Parathyroid adenoma (tissue), 2 donors: ENCODE measurements around the gene LCT.

Experiments
- H2AFZ ChIP-seq: fragments of 300-600 bp; sonication (generic); one replicate; pipeline ENCODE4 v1.7.0; 2017; ENCODE audit warnings: antibody characterized with exemption, mild to moderate bottlenecking
- H3K27ac ChIP-seq: fragments of 300-600 bp; sonication (generic); one replicate; pipeline ENCODE4 v1.7.0; 2017
- H3K27me3 ChIP-seq: fragments of 300-600 bp; sonication (generic); one replicate; pipeline ENCODE4 v1.7.0; 2017; ENCODE audit warnings: low read length; ENCODE audit not compliant: control insufficient read depth, insufficient read depth
- H3K36me3 ChIP-seq: fragments of 300-600 bp; sonication (generic); one replicate; pipeline ENCODE4 v1.7.0; 2017; ENCODE audit warnings: low read length; ENCODE audit not compliant: control insufficient read depth, insufficient read depth
- H3K4me1 ChIP-seq: fragments of 300-600 bp; sonication (generic); one replicate; pipeline ENCODE4 v1.7.0; 2017; ENCODE audit warnings: control low read depth
- H3K4me2 ChIP-seq: fragments of 300-600 bp; sonication (generic); one replicate; pipeline ENCODE4 v1.7.0; 2017; ENCODE audit warnings: low read length
- H3K4me3 ChIP-seq: fragments of 300-600 bp; sonication (generic); one replicate; pipeline ENCODE4 v1.7.0; 2017; ENCODE audit warnings: low read depth, low read length
- H3K79me2 ChIP-seq: fragments of 300-600 bp; sonication (generic); one replicate; pipeline ENCODE4 v1.7.0; 2017; ENCODE audit warnings: control low read depth
- H3K9ac ChIP-seq: fragments of 300-600 bp; sonication (generic); one replicate; pipeline ENCODE4 v1.7.0; 2017; ENCODE audit warnings: mild to moderate bottlenecking
- H3K9me3 ChIP-seq: fragments of 300-600 bp; sonication (generic); one replicate; pipeline ENCODE4 v1.7.0; 2017; ENCODE audit warnings: low read length; ENCODE audit not compliant: control insufficient read depth
- TF ChIP-seq, protein P1 (sequence below): fragments of 300-600 bp; sonication (generic); IDR thresholded peaks from one replicate; pipeline ENCODE4 v1.7.0; 2017; ENCODE audit warnings: antibody characterized with exemption, mild to moderate bottlenecking
- donor health status: primary hyperparathyroidism.

The LCT gene

GRCh38 chr2:135838502-135838901 lies 1.5 kb upstream of the LCT start:
- Histone ChIP-seq H3K27ac (no peak overlapping the region), H3K9me3 (no peaks in the 10 kb centered on the region), H3K4me1 (no peaks in the 10 kb centered on the region), H3K27me3 (no peaks in the 10 kb centered on the region), H3K4me2 (no peak overlapping the region), H3K36me3 (no peaks in the 10 kb centered on the region), H3K9ac (no peak overlapping the region), H2AFZ (no peak overlapping the region), H3K4me3 (no peak overlapping the region), H3K79me2 (no peaks in the 10 kb centered on the region)
- TF ChIP-seq, protein P1, sequence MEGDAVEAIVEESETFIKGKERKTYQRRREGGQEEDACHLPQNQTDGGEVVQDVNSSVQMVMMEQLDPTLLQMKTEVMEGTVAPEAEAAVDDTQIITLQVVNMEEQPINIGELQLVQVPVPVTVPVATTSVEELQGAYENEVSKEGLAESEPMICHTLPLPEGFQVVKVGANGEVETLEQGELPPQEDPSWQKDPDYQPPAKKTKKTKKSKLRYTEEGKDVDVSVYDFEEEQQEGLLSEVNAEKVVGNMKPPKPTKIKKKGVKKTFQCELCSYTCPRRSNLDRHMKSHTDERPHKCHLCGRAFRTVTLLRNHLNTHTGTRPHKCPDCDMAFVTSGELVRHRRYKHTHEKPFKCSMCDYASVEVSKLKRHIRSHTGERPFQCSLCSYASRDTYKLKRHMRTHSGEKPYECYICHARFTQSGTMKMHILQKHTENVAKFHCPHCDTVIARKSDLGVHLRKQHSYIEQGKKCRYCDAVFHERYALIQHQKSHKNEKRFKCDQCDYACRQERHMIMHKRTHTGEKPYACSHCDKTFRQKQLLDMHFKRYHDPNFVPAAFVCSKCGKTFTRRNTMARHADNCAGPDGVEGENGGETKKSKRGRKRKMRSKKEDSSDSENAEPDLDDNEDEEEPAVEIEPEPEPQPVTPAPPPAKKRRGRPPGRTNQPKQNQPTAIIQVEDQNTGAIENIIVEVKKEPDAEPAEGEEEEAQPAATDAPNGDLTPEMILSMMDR: no peak

DNA sequence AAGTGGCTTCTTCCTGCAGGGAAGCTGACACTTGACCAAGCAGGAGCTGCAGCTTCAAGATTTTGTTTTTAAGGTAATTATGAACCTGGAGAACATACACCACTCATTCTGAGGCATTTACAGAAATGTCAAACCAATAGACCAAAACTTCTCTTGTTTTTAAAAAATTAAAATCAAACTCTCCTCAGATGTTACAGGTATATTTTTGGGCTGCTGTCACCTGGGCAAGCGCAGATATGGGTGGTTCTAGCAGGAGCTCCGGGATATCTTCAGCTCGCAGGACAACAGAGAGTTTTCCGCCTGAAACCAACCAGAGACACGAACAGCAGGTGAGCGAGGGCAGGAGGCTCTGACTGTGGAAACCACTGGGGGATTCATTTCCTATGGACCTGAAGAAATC lies 4.1 kb downstream of the LCT start:
- H3K4me3 ChIP-seq: no peak overlapping the region
- no peaks in the 10 kb centered on the region for H3K36me3 ChIP-seq
- no peak overlapping the region for H3K4me2 ChIP-seq
- no peaks in the 10 kb centered on the region for H3K79me2 ChIP-seq
- no peak overlapping the region for H2AFZ ChIP-seq
- H3K9me3 ChIP-seq: no peaks in the 10 kb centered on the region
- H3K27me3 ChIP-seq: no peaks in the 10 kb centered on the region
- H3K9ac ChIP-seq: no peak overlapping the region
- no peak overlapping the region for H3K27ac ChIP-seq
- TF ChIP-seq, protein P1: no peak
- no peaks in the 10 kb centered on the region for H3K4me1 ChIP-seq

DNA sequence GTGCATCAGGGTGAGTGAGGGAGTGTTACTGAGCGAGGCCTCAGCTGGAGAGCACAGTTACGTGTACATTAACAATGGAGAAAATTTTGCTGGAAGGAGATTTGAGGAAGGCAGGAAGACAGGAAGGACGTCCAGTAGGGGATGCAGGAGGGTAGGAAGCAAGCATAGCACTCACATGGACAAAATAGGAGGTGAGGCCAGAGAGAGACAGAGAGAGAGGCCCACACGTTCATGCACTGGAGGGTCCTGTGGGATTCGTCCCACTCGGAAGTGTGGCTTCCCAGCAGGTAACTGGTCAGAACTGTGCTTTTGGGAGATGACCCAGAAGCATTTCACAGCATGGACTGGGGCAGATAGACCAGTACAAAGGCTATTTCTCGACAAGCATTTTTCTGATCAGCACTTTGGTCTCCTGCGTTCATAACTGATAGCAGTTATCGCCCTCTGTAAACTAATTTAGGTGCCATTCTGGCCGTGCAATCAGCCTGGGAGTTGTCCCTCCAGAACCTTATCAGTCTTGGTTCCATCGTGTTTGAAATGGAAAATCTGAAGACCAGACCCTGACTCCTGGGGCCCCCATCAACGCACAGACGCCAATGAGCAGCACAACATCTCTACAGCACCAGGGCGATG lies 5.7 kb downstream of the LCT start:
- H3K4me3 ChIP-seq: no peak overlapping the region
- H3K27ac ChIP-seq: no peak overlapping the region
- TF ChIP-seq, protein P1: no peak
- no peak overlapping the region for H2AFZ ChIP-seq
- H3K27me3 ChIP-seq: no peaks in the 10 kb centered on the region
- H3K4me2 ChIP-seq: no peak overlapping the region
- no peaks in the 10 kb centered on the region for H3K4me1 ChIP-seq
- H3K36me3 ChIP-seq: no peaks in the 10 kb centered on the region
- no peak overlapping the region for H3K9ac ChIP-seq
- H3K79me2 ChIP-seq: no peaks in the 10 kb centered on the region
- H3K9me3 ChIP-seq: no peaks in the 10 kb centered on the region

DNA sequence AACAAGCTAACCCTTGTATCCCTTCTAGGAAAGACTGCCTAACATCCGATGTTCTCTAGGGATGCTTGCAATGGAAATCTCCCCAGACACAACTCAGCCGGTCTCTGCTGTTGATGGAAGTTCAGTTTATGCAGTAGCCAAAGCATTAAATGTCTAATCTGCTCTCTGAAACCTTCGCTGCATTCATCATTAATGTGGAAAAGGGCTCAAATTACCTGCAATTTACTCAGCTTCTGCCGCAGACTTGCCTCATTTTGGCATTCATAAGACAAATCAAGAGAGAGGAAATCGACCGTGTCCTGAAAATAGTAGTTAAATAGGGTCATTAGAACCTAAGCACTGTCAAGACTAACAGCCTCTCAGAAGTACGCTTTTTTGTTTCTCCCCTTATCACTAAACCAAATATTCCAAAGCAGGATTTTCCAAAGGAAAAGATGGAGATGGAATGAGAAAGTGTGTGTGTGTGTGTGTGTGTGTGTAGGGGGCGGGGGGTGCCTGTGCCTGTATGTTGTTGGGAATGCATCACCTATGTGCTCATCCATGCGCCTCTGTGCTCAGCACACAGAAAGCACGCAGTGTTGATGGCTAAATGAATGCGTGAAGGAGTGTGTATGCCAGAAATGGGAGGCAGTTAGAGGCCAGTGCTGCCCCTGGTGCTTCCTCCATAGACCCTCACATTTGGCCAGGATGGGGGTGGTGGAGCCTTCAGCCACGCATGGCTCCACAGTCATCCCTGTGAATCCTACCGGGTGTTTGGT lies 7.4 kb downstream of the LCT start:
- Histone ChIP-seq H3K27me3 (no peaks in the 10 kb centered on the region), H3K79me2 (no peaks in the 10 kb centered on the region), H3K9ac (no peak overlapping the region), H3K9me3 (no peaks in the 10 kb centered on the region), H3K27ac (no peak overlapping the region), H3K4me3 (no peak overlapping the region), H3K4me1 (no peaks in the 10 kb centered on the region), H3K36me3 (no peaks in the 10 kb centered on the region), H2AFZ (no peak overlapping the region), H3K4me2 (no peak overlapping the region)
- TF ChIP-seq, protein P1: no peak
